Esophagus mucosa (tissue), 1 donor: Measurements from ENCODE around the gene SPAG17. TPM values are rescaled to one million over a fixed set of nuclear protein-coding genes. Genes with fewer than 3 reads are reported as not detected.

Experiments used
- ATAC-seq: fragments of 200-7000 bp; cut with Tn5 transposase; one replicate; pipeline ENCODE4 v1.9.1; 2020
- total RNA-seq: library from RNA; stranded (reverse); gene quantifications from one replicate; pipeline ENCODE4 v1.2.4, GENCODE V29; 2023
- donor health status: DM: yes; HTN: yes; CAD: no.

The SPAG17 gene
- total RNA-seq, 1 donor from 2014 or later = 18.8 TPM

DNA sequence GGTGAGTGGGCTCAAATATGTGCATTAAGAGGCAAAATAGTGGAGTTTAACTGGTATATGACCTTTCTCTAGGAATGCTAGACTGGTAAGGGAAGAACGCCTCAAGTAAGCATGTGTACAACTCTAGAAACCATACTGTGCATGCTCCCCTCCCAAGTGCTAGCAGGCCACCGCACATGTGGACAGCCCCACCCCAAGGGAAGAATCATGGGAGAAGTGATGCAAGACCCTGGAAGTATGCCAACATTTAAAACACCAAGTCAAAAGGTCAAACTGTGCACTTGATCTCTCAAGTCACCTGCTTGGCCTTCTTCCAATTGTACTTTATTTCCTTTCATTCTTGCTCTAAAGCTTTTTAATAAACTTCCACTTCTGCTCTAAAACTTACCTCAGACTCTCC lies 135.0 kb downstream of the SPAG17 start:
- ATAC-seq = no peak

DNA sequence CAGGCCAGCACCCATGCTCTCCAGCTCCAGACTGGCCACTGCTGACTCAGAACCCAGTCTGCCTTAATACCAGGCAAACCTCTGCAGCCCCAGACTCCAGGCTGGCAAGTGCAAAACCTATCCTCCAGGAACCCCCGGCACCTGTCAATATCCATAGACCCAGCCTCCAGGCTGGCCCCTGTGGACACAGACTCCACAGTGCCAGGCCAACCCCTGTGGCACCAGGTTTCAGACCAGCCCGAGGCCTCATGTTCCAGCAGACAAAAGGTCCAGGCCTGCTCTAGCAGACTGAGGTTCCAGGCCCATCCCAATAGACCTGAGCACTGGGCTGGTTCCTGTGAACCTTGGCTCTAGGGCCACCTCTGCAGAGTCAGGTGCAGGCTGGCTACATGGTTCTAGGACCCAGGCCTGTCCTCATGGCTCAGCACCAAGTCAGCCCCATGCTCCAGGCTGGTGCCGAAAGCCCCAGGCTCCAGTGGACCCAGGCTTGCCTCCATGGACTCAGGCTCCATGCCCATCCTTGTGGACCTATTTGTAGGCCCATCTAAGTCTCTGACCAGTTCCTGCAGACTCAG lies 137.3 kb downstream of the SPAG17 start:
- ATAC-seq = no peak

DNA sequence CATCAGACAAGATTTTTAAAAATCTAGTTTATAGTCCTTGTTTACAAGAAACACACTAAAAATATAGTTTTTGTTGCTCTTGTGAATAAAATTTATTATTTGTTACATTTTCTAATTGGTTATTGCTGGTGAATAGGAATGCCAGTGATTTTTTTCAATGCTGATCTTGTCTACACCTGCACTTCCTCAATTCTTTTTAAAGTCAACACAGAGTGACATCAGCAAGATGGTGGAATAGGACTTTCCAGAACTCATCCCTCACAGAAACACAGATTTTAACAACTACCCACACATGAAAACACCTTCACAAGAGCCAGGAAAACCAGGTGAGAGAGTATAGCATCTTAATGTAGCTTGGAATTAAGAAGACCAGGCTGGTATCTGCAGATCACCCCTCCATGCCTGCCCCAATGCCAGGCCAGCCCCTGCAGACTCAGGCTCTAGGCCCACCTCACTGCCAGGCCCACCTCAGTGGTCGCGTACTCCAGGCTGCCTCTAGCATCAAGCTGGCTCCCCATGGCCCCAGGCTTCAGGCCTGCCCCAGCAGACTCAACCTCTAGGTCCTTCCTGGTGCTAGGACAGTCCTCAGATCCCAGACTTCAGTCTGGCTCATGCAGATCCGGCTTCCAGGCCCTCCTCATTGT lies 137.9 kb downstream of the SPAG17 start:
- no peak for ATAC-seq

DNA sequence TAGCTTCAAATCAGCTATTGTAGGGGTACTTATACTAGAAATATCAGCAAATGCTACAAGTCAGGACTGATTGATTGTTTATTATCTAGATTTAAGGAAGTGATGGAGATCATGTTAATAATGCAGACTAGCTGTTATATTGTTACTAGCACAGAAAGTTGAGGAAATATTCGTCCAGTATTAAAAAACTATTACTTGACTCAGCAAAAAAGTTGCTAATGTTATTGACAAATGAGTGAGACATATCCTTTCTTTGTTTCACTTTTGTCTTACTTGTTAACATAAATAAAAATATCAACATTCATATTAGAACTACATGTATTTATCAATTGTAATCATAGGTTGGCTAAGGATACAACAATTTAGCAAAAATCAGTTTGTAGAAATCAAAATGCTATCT lies 141.4 kb downstream of the SPAG17 start:
- no peak for ATAC-seq

DNA sequence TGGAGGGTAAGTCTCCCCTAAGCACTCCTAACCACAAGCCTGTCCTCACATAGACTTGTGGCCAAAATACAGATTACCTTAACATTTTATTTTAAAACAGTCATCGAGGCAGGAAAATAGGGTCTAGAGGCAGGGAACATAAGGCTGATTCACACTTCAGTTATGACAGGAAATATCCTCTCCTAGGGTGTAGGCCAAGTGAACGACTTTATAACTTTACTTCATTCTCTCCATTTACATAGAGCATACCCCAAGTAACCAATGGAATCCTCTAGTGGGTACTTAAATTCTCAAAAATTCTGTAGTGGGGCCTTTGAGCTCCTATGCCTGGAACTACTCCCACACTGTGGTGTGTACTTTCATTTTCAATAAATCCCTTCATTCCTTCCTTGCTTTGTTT lies 142.5 kb downstream of the SPAG17 start:
- ATAC-seq = no peak

DNA sequence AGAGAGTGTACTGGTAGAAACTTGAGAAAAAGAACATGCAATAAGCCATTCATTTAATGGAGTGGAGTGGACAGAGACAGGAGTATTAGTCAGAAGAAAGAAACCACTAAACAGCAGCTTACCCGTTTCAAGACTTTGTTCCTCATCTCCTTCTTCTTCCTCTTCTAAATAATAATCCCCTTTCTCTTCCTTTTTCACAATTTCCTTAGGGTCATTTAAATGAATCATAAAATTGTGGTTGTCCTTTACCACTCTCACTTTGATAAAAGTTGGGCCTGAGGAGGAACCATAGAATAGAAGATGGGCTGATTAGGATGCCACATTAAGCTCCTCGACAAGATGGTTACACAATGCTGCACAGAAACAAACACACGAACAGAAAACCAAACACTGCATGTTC lies 145.9 kb downstream of the SPAG17 start:
- ATAC-seq = no peak

DNA sequence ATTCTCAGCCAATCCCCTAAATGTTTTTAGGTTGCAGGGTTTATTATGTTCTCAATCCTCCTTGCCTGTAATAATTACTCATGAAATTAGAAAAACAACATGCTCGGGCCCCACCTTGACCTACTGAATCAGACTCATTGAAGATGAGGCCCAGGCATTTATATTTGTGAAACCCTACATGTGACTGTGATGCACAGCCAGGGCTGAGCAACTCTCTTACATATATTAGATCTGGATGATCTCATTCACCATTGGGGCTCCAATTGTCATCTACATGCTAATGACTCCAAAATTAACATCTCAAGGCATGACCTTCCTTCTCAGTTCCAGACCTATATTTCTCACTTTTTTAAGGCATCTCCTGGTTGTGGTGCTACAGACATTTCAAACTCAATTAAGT lies 152.1 kb downstream of the SPAG17 start:
- peak; percentile 64 for ATAC-seq

DNA sequence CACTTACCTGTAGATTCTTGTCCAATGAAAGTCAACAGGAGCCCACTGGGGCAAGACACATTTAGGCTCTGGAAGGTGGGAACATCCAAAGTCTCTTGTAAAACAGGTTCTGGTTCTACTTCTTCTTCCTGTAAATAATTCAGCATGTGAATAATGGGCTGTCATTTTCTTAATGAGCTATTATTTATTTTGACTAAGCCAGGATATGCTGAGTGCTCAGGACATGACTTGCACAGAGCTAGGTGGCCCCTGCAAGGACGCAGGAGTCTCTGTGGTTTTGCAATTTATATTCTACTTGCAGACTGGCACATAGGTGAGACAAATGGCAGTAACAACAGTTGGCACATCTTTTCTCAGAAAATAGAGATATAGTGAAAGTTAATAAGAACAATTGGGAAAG lies 156.8 kb downstream of the SPAG17 start:
- peak; percentile 94 for ATAC-seq

DNA sequence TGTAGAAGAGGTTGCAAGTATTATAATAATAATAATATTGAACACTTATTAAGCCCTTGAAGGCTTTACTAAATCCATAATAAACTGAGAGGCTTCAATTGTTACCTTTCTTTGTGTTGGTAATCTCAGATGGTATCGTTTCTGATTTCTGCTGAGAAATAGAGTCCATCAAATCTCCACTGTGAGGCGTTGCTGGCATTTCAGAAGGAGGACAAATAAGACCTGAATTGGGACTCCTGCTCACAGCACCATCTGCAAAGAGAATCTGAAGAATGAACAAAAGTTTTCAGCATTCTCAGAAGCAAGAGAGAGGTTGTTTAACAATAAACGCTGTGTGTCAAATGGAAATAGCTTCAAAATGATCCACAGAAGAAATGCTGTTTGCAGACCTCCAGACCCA lies 161.8 kb downstream of the SPAG17 start:
- ATAC-seq = no peak

DNA sequence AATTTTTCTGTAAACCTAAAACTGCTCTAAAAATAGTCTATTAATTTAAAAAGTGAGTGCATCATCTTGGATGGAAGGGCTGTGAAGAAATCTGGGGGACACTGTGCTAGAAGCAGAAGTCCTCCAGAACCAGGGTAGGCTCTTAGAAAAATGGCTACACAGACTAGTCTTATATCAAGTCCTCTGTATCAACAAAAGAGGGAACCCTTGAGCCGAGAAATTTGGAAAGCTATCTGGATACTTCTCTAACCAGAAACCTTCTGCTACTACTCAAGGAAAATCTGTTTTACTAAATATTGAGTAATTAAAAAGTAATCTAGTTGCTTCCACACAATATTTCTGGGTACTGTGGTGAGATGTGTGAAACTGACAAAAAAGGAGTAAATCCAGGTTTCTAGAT lies 163.4 kb downstream of the SPAG17 start:
- no peak for ATAC-seq

DNA sequence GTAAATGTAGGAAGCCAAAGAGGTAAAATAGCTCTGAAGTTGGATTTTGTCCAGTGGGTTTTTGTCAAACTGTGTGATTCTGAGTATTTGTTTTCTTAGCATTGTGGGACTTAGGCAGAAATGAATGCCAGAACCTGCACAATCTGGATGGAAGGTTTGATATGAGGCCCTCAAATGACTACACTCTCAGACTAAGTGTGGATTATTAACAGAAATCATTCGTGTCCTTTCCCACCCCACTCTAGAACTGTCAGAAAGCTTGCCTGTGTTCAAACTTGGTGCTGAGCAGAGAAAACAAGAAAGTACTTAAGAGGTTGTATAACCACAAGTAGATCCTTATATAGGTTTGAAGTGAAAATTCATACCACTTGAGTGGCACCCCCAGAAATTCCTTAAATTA lies 167.0 kb downstream of the SPAG17 start:
- ATAC-seq = no peak

DNA sequence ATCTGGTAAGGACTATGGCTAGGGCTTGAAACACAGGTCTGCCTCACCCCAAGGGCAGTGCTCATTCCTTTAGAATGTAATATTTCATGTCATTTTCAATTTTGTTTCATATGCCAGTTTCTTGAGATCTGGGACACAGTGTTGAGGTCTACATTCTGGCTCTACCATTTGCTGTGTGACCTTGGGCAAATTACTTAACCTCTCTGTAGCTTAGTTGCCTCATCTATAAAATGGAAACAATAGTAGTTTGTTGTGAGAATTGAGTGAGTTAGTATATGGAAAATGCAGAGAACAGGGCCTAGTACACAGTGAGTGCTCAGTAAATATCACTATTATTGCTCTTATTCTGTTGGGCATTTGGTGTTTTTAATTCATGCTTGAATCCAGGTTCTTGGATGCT lies 171.1 kb downstream of the SPAG17 start:
- no peak for ATAC-seq

DNA sequence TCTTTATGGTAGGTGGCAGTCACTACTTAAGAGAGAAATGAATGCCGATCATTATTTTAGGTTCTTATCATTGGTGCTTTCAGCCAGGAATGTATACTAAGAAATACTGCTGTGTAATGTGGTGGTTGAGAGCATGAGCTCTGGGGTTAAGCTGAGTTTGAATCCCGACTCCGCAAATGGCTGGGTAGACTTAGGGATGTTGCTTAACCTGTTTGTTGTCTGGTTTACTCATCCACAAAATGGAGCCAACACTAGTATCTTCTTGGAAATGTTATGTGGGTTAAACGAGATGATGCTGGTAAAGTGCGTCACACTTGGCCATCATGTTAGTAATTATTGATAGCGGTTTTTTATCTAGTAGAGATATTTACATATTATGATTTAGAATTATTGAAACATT lies 171.7 kb downstream of the SPAG17 start:
- no peak for ATAC-seq

DNA sequence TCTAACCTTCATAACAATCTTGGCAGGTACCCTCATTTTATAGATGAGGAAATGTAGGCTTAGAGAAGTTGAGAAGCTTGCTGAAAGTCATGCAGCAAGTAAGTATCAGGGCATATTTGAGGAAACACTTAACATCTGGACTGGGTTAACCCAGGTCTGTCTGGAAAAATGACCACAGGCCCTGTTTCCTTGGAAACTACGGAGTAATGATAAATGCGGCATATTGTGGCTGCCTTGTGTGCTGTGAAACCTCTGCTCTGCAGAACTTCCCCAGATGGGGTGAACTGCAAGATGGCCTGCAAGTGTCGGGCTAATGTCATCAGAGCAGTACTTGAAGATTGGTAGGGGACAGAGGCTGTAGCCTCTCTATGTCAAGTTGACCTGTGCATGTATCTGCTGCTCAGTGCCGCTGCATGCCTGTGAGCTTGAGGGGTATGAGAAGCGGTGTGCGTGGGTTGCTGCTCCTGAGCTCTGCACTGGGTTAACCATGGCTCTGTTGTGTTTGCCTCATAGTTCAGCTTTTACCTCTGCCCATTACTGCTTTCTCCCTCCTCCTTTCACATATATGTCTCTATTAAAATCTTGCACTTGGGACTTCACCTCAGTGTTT lies 172.4 kb downstream of the SPAG17 start:
- no peak for ATAC-seq

DNA sequence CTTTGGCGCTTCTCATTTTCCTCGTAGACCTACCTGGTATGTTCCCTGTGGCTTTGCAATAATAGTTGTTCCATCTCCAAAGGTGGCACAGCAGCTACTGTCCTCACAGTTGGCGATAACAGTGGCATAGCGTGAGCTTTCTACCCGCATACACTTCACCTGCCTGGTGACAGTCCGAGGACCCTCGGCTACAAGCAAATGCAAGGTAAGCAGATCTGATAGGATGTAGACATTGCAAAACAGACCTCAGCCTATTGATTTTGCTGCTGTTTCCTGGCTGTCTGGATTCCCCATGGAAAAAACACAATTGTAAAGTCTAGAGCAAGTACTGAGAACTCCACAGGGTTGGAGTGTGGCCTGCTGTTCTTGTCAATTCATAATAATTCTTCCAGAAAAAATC lies 177.0 kb downstream of the SPAG17 start:
- no peak for ATAC-seq

DNA sequence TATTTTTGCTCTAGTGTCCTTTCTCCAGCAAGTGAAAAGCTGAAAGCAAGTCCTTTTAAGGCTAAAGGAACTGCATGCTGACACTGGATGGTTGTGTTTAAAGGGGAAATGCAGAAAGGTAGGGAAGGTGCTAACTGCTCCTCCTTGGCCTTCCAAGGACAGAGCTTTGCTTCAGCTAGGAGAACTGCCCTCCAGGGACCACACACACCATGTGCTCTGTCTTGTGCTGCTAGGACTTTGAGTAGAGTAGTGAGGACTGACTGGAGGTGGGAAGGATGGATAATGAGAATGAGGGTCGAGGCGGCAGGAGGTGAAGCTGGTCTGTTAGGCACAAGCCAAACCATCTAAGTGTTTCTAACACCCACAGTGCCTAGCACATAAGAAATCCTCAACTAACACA lies 177.6 kb downstream of the SPAG17 start:
- ATAC-seq = no peak

DNA sequence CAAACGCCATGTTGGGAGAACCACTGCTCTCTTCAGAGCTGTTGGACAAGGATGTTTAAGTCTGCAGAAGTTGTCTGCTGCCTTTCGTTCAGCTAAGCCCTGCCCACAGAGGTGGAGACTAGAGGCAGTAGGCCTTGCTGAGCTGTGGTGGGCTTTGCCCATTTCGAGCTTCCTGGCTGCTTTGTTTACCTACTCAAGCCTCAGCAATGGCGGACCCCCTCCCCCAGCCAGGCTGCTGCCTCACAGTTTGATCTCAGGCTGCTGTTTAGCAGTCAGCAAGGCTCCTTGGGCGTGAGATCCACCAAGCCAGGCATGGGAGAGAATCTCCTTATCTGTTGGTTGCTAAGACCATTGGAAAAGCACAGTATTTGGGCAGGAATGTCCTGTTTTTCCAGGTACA lies 180.7 kb downstream of the SPAG17 start:
- ATAC-seq = no peak

DNA sequence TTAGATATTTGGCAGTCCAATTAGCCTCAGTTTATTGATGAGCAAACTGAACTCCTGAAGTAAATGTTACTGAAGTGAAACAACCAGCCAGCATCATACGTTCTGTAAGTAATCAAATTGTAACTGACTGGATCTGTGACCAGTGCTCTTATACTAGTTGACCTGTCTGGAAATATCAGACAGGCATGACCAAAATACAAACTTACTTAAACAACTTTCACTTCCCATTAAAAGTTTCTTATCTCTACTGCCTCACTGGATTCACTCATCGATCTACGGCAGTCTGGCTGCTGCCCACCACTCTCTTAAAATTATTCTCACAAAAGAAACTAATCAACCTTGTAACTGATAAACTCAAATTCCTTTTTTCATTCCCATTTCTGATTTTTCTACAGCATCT lies 199.1 kb downstream of the SPAG17 start:
- no peak for ATAC-seq

DNA sequence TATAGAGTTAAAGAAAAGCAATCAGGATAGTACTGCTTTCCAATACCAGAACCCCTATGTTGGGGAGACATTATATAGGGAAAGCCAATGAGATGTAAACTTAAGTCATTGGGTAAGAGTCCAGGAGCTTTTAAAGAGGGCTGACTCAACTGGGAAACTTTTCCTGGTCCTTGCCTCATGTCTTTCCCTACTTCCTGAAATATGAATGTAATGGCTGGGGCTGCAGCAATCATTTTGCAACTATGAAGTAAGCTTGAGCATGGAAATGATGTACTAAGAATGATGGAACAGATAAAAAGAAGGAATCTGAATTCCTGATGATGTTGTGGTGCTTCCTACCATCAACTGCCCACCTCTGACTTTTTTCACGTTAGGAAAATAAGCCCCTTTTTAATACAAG lies 199.8 kb downstream of the SPAG17 start:
- ATAC-seq = no peak

DNA sequence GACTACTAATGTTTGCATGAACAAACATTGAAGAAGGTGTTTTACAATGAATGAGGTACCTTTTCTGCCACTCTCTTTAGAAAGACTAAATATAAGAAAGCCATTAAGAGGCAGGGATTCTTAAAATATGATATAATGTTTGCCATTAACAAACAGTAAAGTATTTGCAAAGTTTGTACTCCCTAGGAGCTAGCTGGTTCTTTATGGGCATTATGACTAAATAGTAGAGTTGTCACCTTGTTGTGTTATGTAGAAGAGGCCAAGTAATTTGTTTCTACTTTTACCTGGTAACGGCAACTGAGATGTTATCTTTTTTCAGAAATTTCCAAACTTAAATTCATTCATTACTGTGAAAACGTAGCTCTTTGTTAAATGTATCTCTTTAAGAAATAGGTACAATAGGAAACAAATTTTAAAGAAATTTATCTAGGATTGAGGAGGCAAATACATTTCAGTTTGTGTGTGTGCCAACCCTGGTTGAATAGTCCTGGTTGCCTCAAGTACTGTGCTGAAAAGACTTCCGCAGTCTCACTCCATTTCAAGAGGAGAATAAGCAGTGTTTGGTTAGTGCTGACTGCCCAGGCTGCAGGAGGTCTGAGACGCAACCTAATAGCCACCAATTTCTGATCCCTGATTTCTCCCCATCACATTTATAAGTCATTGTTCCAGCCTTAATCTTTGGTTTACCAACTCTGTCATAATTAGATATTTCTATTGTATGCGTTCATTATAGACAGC lies 203.4 kb downstream of the SPAG17 start:
- ATAC-seq = no peak

DNA sequence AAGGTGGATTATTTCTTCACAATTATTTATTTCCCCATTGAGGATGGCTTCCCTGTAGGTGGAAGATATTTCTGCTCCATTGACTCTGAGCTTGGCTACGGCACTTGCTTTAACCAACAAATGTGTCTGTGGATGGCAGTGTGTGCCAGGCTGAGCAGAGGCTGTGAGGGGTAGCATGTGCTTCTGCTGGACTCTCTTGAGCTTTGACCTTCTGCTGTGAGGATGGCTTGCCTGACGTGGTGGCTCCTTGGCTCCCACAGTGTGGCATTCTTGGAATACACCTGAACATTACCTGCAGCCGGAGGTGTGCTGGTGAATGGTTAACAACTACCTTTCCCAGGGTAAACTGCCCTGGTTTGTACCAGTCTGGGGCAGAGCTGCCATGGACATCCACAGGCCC lies 208.6 kb downstream of the SPAG17 start:
- ATAC-seq = no peak

DNA sequence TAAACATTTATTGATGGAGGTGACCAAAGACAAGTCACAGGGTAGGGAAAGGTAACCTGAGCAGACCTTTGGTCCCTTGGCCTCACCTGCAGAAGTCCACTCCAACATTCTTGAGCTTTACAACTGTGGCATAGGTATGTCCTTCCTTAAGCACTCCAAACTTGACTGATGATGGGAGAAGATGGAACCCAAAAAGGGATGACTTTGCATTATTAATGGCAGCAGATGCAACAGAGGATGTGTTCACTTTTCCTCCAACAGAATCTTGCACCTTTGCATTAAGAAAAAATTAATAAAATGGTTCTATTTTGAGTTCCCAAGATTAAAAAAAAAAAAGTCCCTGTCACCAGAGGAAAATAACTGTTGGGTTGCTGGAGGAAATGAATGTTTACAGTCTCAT lies 213.3 kb downstream of the SPAG17 start:
- ATAC-seq = no peak

DNA sequence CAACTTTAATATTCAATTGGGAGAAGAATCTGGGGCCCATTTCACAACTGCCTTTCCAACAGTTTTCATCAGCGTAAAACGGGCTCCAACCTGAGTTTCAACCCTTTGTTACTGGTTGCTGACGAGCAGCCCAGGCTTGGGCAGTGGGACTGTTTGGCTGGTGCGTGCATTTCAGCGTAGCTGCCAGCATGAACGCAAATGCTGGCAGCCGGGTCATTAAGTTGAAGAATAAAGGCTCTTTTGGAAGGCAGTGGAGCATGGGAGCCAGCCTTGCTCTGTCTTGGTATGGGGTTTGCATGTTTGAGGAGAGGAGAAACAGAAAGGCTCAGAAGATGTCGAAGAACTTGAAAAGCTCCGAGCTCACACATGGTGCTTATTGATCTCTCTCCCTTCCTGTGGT lies 214.8 kb downstream of the SPAG17 start:
- peak; percentile 48 for ATAC-seq

DNA sequence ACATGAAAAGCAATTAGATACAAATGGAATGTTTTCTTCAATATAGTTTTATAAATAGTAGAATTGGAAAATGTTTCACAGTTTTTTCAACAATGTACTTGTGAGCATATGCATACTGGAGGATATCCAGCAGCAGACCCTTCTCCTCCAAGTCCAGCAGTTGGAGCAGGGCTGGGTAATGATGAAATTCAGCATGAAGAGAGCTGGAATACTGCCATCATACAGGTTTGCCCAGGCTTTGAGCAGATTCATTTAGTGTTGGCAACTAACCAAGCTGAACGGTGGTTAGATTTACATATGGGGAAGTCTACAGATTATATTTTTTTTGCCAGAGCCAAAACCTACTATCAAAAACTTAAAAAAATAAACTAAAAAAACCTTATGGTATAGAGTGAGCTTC lies 217.1 kb downstream of the SPAG17 start:
- peak; percentile 60 for ATAC-seq
